GM19023 (cell line): ENCODE measurements around the gene CREB1.

Source experiments
- ATAC-seq: cut with Tn5 transposase; IDR thresholded peaks from one replicate; pipeline ENCODE4 v1.9.1; 2021; ENCODE audit warnings: mild to moderate bottlenecking, moderate library complexity; ENCODE audit not compliant: unreplicated experiment

CREB1 gene

GRCh38 chr2:207503234-207503633 lies 26.5 kb upstream of the CREB1 start:
- ATAC-seq = peak; percentile 75

- no peak for ATAC-seq
These were observed 25.1 kb upstream of the CREB1 start for GRCh38 chr2:207504513-207505170.

GRCh38 chr2:207505171-207505570 lies 24.6 kb upstream of the CREB1 start:
- ATAC-seq = no peak

GRCh38 chr2:207505728-207506127 lies 24.0 kb upstream of the CREB1 start:
- ATAC-seq = no peak

- no peak for ATAC-seq
These were observed 23.3 kb upstream of the CREB1 start for GRCh38 chr2:207506426-207506825.

- no peak for ATAC-seq
These were observed 19.6 kb upstream of the CREB1 start for GRCh38 chr2:207510148-207510547.

GRCh38 chr2:207511851-207512250 lies 17.9 kb upstream of the CREB1 start:
- no peak for ATAC-seq

GRCh38 chr2:207512356-207512755 lies 17.4 kb upstream of the CREB1 start:
- no peak for ATAC-seq

- ATAC-seq = no peak
These were observed 16.1 kb upstream of the CREB1 start for GRCh38 chr2:207513551-207514257.

- ATAC-seq = no peak
These were observed 15.3 kb upstream of the CREB1 start for GRCh38 chr2:207514451-207514850.

- no peak for ATAC-seq
These were observed 14.1 kb upstream of the CREB1 start for GRCh38 chr2:207515671-207516070.

GRCh38 chr2:207516206-207516605 lies 13.6 kb upstream of the CREB1 start:
- ATAC-seq = no peak

GRCh38 chr2:207523005-207523404 lies 6.8 kb upstream of the CREB1 start:
- ATAC-seq = no peak

- ATAC-seq = no peak
These were observed 4.5 kb upstream of the CREB1 start for GRCh38 chr2:207525296-207525695.

GRCh38 chr2:207528980-207529329 lies 807 bp upstream of the CREB1 start:
- ATAC-seq = peak; percentile 12

GRCh38 chr2:207530160-207531031 lies 634 bp downstream of the CREB1 start:
- ATAC-seq = no peak

GRCh38 chr2:207531032-207531952 lies 1.5 kb downstream of the CREB1 start:
- ATAC-seq = no peak

- no peak for ATAC-seq
These were observed 2.9 kb downstream of the CREB1 start for GRCh38 chr2:207532676-207533075.

- no peak for ATAC-seq
These were observed 3.8 kb downstream of the CREB1 start for GRCh38 chr2:207533461-207534008.

- no peak for ATAC-seq
These were observed 4.7 kb downstream of the CREB1 start for GRCh38 chr2:207534417-207534816.
